ENCODE data around the gene ASCC3.

Gene ASCC3

DNA sequence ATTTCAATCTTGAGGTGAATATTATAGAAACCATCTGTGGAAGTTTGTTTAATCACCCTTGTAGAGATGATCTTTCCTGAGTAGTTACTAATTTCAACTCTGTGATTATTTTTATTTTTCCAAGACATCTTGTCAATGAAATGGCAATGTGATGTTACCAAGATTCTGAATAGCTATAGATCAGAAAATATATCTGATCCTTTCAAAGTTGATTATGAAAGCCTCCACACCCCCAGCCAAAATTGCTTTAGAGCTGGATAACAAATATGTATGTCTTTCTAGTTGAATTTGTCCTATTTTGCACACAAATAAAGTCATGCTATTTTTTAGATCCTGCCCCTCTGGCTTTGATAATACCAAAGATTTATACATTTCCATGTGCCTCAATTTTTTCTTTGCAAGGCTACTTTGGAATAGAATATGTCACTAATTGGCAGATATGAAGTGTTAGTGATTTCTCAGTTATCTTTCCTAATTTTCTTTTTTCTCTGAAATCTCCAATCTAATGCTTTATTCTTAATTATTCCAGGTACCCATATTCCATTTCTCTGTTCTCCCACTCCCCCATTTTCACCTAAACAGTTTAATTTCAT lies 421.4 kb downstream of the ASCC3 start:
- TF ChIP-seq, protein P1, sequence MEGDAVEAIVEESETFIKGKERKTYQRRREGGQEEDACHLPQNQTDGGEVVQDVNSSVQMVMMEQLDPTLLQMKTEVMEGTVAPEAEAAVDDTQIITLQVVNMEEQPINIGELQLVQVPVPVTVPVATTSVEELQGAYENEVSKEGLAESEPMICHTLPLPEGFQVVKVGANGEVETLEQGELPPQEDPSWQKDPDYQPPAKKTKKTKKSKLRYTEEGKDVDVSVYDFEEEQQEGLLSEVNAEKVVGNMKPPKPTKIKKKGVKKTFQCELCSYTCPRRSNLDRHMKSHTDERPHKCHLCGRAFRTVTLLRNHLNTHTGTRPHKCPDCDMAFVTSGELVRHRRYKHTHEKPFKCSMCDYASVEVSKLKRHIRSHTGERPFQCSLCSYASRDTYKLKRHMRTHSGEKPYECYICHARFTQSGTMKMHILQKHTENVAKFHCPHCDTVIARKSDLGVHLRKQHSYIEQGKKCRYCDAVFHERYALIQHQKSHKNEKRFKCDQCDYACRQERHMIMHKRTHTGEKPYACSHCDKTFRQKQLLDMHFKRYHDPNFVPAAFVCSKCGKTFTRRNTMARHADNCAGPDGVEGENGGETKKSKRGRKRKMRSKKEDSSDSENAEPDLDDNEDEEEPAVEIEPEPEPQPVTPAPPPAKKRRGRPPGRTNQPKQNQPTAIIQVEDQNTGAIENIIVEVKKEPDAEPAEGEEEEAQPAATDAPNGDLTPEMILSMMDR (conservative IDR thresholded peaks at IDR 0.05; ENCODE audit: low read depth, low read length) = no peak

DNA sequence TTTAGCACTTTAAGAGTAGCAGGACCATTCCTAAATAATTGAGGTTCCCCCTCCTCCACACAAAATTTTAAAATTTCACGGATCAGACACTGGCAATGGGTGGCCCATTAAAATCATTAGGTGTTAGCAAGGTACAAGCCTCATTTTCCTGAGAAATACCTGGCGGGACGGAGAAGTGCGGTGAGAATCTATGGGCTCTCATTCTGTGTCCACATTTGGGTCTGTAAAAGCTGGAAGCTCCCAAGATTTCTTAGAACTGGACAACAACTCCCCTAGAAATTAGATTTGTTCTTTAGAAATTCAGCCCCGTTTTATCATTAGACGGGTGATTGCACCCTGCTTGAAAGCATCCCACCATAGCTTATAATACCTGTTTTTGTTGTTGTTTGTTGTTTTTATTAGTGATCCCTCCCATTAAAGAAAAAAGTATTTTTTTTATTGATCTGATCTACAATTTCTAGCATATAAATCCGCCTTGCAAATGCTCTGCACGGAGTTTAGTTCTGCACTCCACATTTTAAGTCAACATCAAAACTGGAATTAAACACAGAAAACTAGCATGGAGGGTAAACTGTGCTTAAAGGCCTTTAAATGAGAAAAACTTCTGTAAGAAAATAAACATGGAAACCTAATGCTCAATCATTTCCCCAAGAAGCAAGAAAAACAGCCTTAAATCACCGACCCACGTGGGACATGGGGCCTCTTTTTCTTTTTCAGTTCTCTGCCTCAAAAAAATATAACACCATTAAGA lies 422.1 kb downstream of the ASCC3 start:
- DNase-seq (ENCODE audit: low read depth) = no peak
- TF ChIP-seq, protein P1 (conservative IDR thresholded peaks at IDR 0.05; ENCODE audit: low read depth, low read length) = no peak
- no peak overlapping the region for H3K4me3 ChIP-seq (ENCODE audit: low read depth, low read length)

More for the DNA sequence above, 421.4 kb downstream of the ASCC3 start:
- H3K4me3 ChIP-seq (ENCODE audit: low read depth, low read length) = no peak overlapping the region
- no peak for DNase-seq (ENCODE audit: low read depth)
